Stimulated activated CD8-positive, alpha-beta memory T cell treated with anti-CD3 and anti-CD28 coated beads, Interleukin-7, amount 100 ng/mL, for 4 hours (primary cell): ENCODE measurements around the gene SLC38A8.
A peak's percentile ranks its signal among the peaks of the same experiment; 100 is the strongest.

Source experiments
- DNase-seq, 2 donors: peaks; one replicate each; pipeline ENCODE4 v3.0.0-alpha.2; 2020; ENCODE audit warnings: low read depth in 2 of 2

SLC38A8 gene

DNA sequence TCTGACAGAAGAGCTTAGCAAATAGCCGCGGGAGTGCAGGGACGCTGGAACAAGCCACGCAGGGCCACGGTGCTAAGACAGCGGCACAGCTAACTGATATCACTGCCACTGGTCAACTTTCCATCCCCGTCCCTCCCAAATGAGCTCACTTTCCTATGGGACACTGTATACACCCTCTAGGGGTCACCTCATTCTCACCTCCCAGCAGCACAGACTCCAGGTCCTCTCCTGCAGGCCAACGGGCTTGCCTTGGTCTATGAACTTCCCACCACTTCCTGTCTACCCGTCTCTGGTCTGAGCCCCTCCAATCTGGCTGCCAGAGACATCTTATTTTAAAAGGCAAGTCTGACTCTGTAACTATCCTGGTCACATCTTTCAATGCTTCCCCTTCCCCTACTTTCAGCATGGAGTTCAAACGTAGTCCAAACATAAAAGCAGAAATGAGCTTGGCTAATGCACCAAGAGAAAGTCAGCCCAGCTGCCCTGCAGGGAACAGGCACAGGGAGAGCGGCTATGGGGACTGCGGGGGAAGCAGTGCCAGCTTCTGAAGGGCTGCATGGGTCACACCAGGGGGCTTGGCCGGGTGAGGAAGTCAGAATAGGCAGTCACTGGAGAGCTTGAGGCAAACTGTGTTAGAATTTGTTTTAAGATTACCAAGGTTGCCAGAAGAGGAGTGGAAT lies 26.3 kb upstream of the SLC38A8 start:
- DNase-seq, result no peak

DNA sequence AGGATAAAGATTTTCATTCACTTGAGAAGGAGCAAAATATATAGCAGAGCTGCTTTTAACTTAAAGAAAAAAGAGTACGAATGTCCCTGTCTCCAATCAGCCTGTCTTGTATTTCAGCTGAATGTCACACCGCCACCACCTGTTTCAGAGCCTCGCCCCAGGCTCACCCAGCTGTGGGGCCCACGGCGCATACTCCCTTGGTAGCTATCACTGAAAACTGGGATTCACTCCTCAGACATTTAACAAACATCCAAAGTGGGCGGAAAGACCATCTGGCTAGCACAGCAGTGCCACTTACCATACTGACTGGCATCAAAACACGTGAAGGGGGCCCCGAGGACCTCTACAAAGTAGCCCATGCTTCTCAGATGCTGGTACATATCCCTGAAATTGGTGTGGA lies 25.4 kb upstream of the SLC38A8 start:
- DNase-seq, result no peak

DNA sequence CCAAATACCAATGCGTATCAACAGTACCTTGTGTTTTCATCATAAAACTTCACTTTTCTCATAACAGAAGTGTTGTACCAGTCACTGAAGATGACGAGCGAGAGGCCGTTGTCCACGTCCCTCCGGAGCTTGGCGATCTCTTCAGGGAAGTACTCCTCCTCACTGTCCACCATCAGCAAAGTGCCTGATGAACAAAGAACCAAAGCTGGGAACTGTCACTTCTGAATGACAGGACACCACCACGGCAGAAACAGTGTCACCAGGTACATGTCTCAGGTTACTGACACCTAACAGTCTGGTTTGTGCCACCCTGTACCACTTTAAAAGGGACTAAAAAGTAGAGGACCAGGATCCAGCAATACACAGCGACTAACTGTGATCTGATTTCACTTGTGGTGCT lies 25.0 kb upstream of the SLC38A8 start:
- no peak for DNase-seq

DNA sequence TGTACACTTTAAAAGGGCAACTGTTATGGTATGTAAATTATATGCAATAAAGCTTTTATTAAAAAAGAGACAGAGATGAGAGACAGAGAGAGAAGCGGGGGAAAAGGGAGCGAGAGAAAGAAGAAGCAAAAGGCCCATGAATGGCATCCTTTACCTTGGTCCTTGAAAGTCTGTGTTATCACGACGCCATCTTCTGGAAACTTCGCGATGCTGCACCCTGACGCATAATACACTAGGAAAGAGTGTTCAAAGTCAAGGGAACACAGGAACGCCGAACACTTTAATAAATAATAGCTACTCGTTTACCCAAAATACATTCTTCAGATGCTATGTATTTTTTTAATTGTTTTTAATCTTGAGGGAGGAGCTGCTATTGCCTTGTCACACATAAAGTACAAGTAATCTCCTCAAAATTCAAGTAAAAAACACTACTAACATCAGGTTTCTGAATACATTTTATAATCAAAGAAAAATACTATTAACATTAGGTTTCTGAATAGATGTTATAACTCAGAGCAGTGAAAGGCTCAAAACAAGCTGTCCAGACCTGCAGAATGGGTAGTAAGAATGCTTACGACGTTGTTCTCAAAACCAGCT lies 23.0 kb upstream of the SLC38A8 start:
- no peak for DNase-seq

DNA sequence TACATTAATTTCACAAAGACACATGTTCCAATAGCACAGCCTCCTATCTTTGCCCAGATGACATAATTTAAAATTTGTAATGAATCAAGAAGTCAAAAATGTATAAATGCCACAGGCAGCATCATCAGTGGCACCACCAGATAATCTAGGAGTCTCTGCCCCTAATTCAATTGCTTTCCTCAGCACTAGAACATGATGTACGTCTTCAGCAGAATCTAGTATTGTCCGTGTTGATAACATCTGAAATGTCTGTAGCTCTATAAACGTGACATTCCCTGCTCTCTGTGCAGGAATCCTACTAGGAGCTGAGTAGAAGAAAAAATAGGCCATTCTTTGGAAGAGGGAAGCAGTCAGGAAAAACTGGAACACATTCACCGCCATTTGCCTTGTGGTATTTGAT lies 21.4 kb upstream of the SLC38A8 start:
- DNase-seq, result no peak

DNA sequence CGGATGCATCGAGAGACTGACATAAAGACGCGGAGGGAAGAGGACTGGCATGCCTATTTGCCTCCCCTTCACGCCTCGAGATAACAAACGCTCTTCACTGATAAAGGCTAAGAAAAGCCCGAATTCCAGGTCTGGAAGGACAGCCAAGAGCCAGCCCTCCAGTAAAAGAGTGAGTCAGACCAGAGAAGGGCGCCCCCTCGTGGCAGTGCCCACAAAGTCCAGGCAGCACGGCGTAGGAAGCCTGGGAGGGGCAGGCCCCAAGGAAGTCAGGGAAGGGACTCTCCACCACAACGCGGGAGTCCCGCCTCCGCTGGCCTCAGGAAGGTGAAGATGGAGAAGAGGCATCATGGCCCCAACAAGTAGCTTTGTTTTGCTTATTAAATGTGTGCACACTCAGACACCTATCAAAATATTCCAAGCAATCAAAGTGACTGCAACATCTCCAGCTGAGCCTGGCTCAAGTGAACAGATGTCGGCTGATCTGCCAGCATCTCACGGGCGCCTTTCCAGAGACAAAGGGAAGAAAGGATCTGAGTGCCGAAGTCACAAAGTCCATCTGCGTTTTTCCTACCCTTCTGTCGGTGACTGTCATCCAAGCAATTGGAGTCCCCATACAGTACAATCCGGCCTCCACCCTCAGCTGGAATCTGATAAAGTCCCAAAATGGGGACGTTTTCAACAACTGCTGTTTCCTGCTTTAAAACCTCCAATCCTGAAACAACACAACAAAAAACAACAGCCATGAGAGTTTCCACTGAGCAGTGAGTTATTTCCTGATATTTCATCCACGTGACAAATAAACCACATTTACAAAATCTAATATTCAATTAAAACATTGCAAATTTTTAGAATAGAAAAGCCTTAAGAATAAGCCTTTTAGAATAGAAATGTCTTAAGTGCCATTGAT lies 20.4 kb upstream of the SLC38A8 start:
- DNase-seq, result peak; percentile 21 to 24

DNA sequence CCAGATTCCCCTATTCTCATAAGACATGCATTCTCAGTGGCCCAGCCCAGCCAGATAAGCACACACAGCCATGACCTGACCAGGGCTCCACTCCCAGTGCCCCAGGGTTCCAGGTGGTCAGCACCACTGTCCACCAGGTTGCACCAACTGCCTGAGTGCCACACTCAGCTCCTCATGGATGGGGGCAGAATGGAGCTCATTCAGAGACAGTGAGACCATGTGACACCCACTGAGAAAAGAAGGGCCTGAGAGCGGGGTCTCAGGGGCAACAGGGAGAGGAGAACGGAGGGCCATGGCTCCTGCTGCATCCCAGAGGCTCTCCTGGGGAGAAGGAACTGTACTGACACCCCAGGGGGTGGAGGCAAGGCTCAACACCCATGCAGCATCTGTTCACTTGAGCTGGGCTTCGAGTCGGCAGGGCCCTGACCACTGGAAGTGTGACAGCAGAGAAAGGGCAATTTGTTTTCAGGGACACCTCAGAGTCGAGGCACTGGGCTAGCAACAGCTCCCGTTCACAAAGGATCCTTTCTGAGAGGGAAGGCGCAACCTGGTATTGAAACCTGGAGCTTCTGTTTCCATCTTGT lies 18.7 kb upstream of the SLC38A8 start:
- DNase-seq, result no peak

DNA sequence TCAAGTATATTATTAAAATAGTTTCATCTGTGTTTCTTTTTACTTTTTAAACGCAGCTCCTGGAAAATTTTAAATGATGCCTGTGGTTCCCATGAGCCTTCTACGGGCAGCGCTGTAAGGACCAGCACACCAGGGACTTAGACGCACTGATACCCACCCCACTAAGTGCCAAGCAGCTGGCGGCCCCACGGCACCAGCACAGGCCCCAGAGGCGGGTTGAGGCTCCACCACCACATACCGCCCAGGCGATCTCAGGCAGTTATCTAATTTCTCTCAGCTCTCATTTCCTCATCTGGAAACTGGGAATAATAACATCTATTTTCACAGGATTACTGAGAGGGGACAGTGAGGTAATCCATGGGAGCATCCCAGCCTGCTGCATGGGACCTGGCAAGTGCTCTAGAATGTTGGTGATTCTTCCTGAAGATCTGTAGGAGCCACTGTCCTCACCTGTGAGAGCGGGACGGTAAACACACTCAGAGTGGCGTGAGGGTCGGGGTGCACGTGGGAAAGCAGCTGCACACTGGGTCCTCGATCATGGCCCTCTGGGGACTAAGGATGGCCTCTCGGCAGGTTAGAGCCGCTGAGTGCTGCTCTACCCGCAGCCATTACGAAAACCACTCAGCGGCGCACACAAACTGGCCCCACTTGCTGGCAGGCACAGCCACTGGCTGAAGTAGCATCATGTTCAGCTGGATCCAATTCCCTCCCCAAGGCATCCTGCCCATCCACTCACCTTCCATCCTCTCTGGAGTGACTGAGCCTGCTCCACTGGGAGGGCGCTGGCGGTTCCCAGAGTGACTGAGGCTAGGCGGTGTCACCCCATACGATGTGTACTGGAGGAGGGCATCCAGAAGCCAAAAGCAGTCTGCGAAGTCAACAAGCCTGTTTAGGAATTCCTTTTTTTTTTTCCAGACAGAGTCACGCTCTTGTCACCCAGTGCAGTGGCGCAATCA lies 17.6 kb upstream of the SLC38A8 start:
- no peak for DNase-seq

DNA sequence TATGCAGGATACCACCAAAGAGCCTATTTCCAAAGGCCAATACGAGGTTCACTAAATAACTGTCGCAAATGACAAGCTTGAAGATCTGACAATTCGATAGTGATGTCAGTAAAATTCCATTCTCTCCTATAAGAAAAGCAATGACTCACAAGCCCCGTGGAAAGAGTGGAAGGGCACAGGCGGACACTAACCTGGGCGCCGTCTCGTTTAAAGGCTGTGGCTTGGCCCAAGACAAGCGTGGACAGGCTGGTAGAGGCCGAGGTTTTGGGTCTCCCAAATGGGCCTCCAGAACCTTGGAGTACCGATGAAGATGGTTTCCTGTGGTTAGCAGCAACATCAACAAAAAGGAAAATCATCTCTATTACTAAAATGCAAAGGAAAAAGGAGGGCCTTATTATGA lies 16.5 kb upstream of the SLC38A8 start:
- no peak for DNase-seq

DNA sequence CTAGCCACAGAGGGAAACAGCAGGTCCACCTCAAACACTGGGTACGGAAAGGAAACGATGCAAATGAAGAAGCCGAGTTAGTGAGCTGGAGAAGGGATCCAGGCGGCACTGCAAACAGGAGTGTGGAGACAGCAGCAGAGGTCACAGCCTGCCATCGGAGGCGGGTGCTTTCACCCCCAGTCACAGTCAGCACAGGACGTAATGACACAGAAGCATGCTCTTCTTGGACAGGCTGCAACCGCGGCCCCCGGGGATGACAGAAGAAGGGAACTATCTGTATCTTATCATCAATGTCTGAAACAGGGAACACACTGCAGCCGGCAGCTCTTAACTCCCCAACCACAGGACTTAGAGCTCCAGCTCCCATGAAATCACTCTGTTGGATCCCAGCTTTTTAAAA lies 16.1 kb upstream of the SLC38A8 start:
- DNase-seq, result no peak

DNA sequence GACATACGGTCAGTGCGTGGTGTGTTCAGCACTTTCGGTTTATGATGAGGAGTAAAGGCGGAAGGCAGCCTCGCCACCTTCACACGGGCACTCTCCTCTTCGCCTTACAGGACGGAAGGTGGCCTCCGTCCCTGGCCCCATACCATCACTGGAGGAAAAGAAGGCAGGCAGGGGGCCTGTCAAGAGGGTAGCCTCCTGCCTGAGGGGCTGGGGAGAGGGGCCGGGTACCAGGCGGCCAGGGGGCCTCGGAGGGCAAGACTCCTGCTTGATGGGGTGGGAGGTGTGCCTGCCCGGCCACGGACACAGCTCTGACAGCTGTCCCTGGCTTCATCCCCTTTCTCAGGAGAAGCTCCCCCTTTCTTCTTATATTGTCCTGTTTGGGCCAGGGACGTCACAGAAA lies 15.6 kb upstream of the SLC38A8 start:
- DNase-seq, result no peak

DNA sequence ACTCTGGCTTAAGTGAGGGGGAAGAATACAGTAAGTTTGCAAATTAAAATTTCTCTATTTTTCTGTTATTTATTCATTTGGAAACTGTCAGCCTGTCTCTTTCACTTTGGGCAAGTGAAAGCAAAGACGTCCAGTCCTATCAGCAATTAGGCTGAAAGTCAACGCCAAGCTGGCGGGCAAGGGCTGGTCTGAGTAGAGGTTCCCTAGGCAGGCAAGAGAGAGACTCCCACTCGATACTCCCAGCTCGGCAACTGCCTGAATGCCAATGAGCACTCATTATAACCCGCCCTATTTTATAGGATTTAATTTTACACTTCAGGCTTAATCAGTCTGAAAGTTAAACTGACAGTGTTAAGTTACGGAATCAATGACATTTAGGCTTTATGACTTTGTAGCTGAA lies 14.3 kb upstream of the SLC38A8 start:
- DNase-seq, result no peak

DNA sequence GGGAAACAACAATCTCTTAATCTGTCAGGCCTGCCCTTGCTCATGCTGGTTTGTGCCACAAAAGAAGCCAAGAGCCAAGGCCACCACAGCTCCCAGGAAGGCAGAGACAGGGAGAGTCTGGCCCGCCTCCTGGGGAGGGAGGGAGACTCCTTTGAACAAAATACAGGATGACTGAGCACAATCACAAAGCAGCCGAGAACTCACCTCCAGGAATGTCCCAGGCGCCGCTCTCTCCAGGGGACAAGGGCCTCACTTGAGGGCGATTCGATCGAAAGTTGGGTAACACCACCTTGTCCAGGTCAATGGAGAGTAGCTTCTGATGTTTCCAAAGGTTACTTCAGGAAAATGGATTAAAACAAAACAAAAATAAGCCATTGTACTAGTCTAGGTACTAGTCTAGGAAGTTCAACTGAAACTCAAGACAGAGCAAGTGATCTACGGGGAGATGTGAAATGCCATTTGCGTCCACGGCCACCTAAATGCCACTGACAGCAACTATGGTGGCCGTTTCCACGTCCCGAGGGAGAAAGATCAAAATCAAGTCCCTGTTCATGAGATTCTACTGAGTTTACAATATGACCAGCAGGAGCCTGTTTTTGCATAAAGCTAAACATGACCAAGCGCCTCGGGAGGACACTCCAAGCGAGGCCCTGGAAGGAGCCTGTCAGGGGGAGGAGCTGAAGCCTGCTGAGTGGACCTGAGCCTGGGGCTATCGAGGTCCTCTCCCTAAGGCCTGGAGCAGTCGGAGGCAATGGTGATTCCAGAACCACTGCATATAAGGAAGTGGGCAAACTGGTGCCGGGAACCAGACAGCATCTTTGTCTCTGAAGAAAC lies 13.4 kb upstream of the SLC38A8 start:
- no peak for DNase-seq

DNA sequence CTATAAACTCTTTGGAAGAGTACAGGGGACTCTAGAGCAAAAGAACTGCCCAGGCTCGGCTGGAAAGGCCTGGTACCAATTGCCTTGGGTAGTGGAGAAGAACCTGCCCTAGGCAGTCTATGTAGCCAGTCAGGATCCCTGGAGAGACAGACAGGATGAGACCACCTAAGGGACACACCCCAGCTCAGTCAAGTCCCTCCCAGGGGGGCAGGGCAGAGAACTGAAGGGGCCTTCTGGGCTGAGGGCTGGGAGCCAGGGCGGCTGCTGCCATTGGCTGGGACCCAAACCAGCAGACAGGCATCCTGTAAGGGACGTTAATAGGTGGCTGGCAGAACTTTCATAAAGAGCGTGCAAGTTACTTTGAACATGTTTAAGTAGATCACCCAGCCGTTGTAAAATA lies 12.8 kb upstream of the SLC38A8 start:
- no peak for DNase-seq

DNA sequence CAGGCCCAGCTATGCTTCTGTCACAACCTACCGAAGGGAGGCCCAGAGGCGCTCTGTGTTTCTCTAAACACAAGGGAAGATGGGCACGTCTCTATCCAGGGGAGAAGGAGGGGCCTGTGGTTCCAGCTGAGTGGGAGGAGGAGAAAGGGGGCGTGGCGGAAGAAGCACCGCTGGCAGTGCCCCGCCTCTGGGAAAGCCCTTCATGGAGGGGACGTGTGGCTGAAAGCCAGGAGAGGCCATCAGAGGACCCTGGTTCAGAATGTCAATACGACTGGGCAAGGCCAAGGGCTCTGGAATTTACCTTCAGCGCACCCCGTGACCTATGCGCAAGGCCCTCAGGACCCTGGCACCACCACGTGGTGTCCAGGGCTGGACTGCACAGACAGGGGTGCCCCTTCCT lies 12.3 kb upstream of the SLC38A8 start:
- no peak for DNase-seq

DNA sequence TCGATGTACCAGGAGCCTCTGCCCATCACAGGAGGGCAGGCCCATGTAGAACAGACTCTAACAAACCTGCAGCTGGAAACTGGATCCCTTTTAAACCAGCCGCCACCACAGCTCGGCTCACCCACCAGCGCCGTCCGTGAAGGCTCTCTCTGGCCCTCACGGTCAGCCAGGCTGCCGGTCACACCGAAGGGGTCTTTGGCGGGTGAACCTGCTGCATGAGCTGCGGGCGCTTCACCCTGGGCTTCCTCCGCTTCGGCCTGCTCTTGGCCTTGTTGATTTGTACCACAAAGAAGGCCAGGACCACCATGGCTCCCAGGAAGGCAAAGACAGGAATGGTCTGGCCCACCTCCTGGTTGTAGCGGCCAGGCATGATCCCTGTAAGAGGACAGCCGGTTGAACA lies 11.7 kb upstream of the SLC38A8 start:
- no peak for DNase-seq

DNA sequence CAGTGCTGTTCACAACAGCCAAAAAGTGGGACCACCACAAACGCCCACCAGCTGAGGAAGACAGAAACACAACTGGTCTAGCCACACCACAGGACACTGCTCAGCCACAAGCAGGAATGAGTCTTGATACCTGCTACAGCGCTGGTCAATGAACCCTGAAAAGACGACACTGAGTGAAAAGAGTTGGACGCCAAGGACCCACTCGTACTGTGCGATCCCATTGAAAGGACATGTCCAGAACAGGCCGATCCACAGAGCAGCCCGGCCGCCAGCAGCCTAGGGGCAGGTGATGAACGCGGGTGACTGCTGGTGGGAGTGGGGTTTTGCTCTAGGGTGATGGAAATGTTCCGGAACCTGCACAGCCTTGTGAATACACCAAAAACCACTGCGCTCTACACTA lies 10.6 kb upstream of the SLC38A8 start:
- no peak for DNase-seq

DNA sequence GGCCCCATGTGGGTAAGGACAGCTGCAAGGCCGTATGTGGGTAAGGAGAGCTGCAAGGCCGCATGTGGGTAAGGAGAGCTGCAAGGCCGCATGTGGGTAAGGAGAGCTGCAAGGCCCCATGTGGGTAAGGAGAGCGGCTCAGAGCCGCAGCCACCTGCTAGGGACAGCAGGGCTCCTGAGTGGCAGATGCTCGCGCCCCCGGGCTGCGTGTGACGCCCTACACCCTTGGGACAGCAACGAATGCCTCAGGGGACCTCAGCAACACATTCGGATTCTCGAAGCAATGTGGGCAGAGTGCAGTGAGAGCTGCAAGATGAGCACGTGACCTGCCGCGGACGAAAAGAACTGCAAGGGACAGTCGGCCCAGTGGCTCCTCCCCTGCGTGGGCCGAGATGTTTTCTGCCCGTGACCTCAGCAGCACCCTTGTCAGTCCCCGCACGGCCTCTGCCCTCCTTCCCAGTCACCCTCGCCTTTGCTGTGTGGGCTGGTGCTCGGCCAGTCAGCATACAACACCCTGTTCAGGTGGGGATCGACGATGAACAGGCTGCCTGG lies 9.6 kb upstream of the SLC38A8 start:
- no peak for DNase-seq

DNA sequence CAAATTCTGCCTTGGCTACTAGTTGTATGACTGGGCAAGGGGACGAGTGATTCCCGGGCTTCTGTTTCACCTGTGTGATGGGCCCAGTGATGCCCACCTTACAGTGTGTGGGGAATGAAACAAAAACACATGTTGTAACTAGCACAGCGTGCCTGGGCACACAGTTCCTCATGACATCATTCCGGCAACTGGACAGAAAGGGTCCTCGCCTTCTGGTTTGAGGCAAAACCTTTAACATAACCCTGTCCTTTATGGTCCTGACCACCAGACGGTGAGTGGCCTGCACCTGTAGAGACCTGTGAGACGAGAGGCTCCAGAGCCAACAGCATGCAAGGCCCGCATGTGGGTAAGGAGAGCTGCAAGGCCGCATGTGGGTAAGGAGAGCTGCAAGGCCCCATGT lies 7.7 kb upstream of the SLC38A8 start:
- DNase-seq, result no peak

DNA sequence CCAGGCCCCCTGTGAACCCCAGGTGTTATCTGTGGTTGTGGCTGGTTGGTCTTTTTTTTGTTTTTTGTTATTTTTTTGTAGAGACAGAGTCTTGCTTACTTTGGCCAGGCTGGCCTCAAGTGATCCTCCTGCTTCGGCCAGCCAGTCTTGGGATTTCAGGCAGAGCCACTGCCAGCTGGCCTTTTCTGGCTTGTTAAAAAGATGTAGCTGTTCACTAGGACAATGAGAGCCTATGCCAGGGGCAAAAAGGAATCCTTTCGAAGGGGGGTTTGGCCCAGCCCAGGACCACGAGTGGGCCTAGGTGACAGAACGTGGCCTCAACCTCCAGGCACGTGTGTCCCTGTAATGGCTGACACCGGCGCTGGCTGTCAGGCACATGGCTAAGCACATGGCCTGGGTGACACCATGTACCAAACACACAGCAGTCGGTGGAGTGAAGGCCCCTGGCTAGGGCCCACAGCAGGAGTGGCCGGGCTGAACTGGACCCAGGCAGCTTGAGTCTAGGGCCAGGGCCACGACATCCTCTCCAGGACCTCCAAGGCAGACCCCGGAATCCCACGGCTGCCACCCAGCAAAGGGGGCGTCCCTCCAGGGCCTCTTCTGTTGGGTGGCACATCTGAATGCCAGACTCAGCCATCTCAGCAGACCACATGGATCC lies 6.9 kb upstream of the SLC38A8 start:
- no peak for DNase-seq
